ENCODE measurements around the gene ATRNL1.

The ATRNL1 gene

GRCh38 chr10:115879372-115880089, 786.4 kb downstream of the ATRNL1 start:
- Histone ChIP-seq H3K9me3 (ENCODE audit: low read length) (no peaks in the 10 kb centered on the region), H3K9ac (ENCODE audit: low read length) (no peak overlapping the region), H2AFZ (ENCODE audit: low read length) (no peak overlapping the region), H3K9me2 (ENCODE audit: low read depth, low read length) (no peaks in the 10 kb centered on the region), H4K20me1 (ENCODE audit: insufficient read depth, low read length) (no peaks in the 10 kb centered on the region), H3K27ac (ENCODE audit: low read depth, low read length, poor library complexity, severe bottlenecking) (no peak overlapping the region), H3K79me2 (ENCODE audit: insufficient read depth, low read length) (no peaks in the 10 kb centered on the region), H3F3A (ENCODE audit: insufficient read depth, low read length) (no peaks in the 10 kb centered on the region), H3K27me3 (ENCODE audit: insufficient read depth, low read length) (no peaks in the 10 kb centered on the region), H3K4me1 (ENCODE audit: insufficient read depth, low read length, severe bottlenecking) (no peaks in the 10 kb centered on the region), H3K4me2 (ENCODE audit: low read length) (no peak overlapping the region), H3K36me3 (ENCODE audit: insufficient read depth, low read length) (no peaks in the 10 kb centered on the region), H3K4me3 (ENCODE audit: low read depth, low read length, poor library complexity, severe bottlenecking) (no peak overlapping the region)
- TF ChIP-seq CTCF (IDR thresholded peaks at IDR 0.05; ENCODE audit: low read length) = no peak
- TF ChIP-seq EZH2 (IDR thresholded peaks at IDR 0.05; ENCODE audit: borderline replicate concordance, low read length) = no peak

- Histone ChIP-seq H3K27me3 (ENCODE audit: insufficient read depth, low read length) (no peaks in the 10 kb centered on the region), H3K9ac (ENCODE audit: low read length) (no peak overlapping the region), H3K36me3 (ENCODE audit: insufficient read depth, low read length) (no peaks in the 10 kb centered on the region), H3K9me3 (ENCODE audit: low read length) (no peaks in the 10 kb centered on the region), H2AFZ (ENCODE audit: low read length) (no peak overlapping the region), H4K20me1 (ENCODE audit: insufficient read depth, low read length) (no peaks in the 10 kb centered on the region), H3K4me1 (ENCODE audit: insufficient read depth, low read length, severe bottlenecking) (no peaks in the 10 kb centered on the region), H3F3A (ENCODE audit: insufficient read depth, low read length) (no peaks in the 10 kb centered on the region), H3K4me2 (ENCODE audit: low read length) (no peak overlapping the region), H3K9me2 (ENCODE audit: low read depth, low read length) (no peaks in the 10 kb centered on the region), H3K79me2 (ENCODE audit: insufficient read depth, low read length) (no peaks in the 10 kb centered on the region), H3K4me3 (ENCODE audit: low read depth, low read length, poor library complexity, severe bottlenecking) (no peak overlapping the region), H3K27ac (ENCODE audit: low read depth, low read length, poor library complexity, severe bottlenecking) (no peak overlapping the region)
- TF ChIP-seq EZH2 (IDR thresholded peaks at IDR 0.05; ENCODE audit: borderline replicate concordance, low read length) (no peak), CTCF (IDR thresholded peaks at IDR 0.05; ENCODE audit: low read length) (no peak)
These were observed 788.9 kb downstream of the ATRNL1 start for GRCh38 chr10:115882021-115882420.

- Histone ChIP-seq H3K79me2 (ENCODE audit: insufficient read depth, low read length) (no peaks in the 10 kb centered on the region), H3K27ac (ENCODE audit: low read depth, low read length, poor library complexity, severe bottlenecking) (no peak overlapping the region), H3K9me3 (ENCODE audit: low read length) (no peaks in the 10 kb centered on the region), H3K9me2 (ENCODE audit: low read depth, low read length) (no peaks in the 10 kb centered on the region), H3K9ac (ENCODE audit: low read length) (no peak overlapping the region), H3K4me3 (ENCODE audit: low read depth, low read length, poor library complexity, severe bottlenecking) (no peak overlapping the region), H3K4me2 (ENCODE audit: low read length) (no peak overlapping the region), H3F3A (ENCODE audit: insufficient read depth, low read length) (no peaks in the 10 kb centered on the region), H2AFZ (ENCODE audit: low read length) (no peak overlapping the region), H3K27me3 (ENCODE audit: insufficient read depth, low read length) (no peaks in the 10 kb centered on the region), H4K20me1 (ENCODE audit: insufficient read depth, low read length) (no peaks in the 10 kb centered on the region), H3K36me3 (ENCODE audit: insufficient read depth, low read length) (no peaks in the 10 kb centered on the region), H3K4me1 (ENCODE audit: insufficient read depth, low read length, severe bottlenecking) (no peaks in the 10 kb centered on the region)
- TF ChIP-seq CTCF (IDR thresholded peaks at IDR 0.05; ENCODE audit: low read length) (no peak), EZH2 (IDR thresholded peaks at IDR 0.05; ENCODE audit: borderline replicate concordance, low read length) (no peak)
These were observed 790.2 kb downstream of the ATRNL1 start for GRCh38 chr10:115883372-115883771.

Measured in OCI-LY1 (cell line).